KMS-11 (cell line): Measurements from ENCODE around the gene GRIN2C.

Source experiments
- H2AFZ ChIP-seq: fragments of 200-600 bp; sonication (generic); 2 replicates; pipeline ENCODE4 v1.6.1; 2016; ENCODE audit warnings: antibody characterized with exemption, mixed run types, low read depth
- H3K27ac ChIP-seq: fragments of 200-600 bp; sonication (generic); 2 replicates; pipeline ENCODE4 v1.6.1; 2016; ENCODE audit warnings: mild to moderate bottlenecking, mixed run types
- H3K27me3 ChIP-seq: fragments of 200-600 bp; sonication (generic); 2 replicates; pipeline ENCODE4 v1.6.1; 2017; ENCODE audit warnings: mild to moderate bottlenecking, low read depth, mixed run types, moderate library complexity; ENCODE audit not compliant: insufficient read depth
- H3K36me3 ChIP-seq: fragments of 200-600 bp; sonication (generic); 2 replicates; pipeline ENCODE4 v1.6.1; 2017; ENCODE audit warnings: mild to moderate bottlenecking, mixed run types; ENCODE audit not compliant: insufficient read depth
- H3K4me1 ChIP-seq: fragments of 200-600 bp; sonication (generic); 2 replicates; pipeline ENCODE4 v1.6.1; 2016; ENCODE audit warnings: mild to moderate bottlenecking, low read depth, mixed run types; ENCODE audit not compliant: poor library complexity, severe bottlenecking
- H3K4me2 ChIP-seq: fragments of 200-600 bp; sonication (generic); 2 replicates; pipeline ENCODE4 v1.7.0; 2016; ENCODE audit warnings: mild to moderate bottlenecking, mixed run types
- H3K4me3 ChIP-seq: fragments of 200-600 bp; sonication (generic); IDR thresholded peaks from 2 replicates; pipeline ENCODE4 v1.6.1; 2017; ENCODE audit warnings: low read depth, low read length, mixed read lengths; ENCODE audit not compliant: insufficient read depth
- H3K79me2 ChIP-seq: fragments of 200-600 bp; sonication (generic); 2 replicates; pipeline ENCODE4 v1.6.1; 2016; ENCODE audit warnings: low read depth, mixed run types; ENCODE audit not compliant: insufficient read depth
- H3K9ac ChIP-seq: fragments of 200-600 bp; sonication (generic); 2 replicates; pipeline ENCODE4 v1.6.1; 2016; ENCODE audit warnings: mild to moderate bottlenecking, mixed run types
- H4K20me1 ChIP-seq: fragments of 200-600 bp; sonication (generic); 2 replicates; pipeline ENCODE4 v1.6.1; 2016; ENCODE audit warnings: mild to moderate bottlenecking, mixed run types; ENCODE audit not compliant: insufficient read depth
- CTCF ChIP-seq: fragments of 200-600 bp; sonication (generic); conservative IDR thresholded peaks from 2 replicates; pipeline ENCODE4 v1.6.1; 2017; ENCODE audit warnings: low read depth, mild to moderate bottlenecking, antibody characterized with exemption, low read length, moderate library complexity, mixed read lengths

Gene GRIN2C

DNA sequence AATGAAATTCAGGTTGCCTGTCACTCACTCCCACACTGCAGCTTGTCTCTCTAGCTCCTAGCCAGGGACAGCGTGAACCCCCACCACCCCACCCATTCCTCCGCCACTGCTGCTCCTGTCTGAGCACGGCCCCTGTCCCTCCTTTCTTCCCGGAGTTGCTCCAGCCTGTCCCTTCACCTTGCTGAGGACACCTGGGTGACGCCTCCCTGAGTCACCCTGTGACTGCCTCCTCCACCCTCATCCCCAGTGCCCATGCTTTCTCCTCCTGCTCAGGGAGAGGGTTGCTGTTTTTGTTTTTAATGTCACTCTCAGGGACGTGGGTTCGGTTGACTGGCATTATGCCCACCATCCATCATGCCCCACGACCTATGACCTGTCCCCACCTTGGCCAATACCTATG lies 57.8 kb downstream of the GRIN2C start:
- Histone ChIP-seq H3K4me2 (no peak overlapping the region), H3K79me2 (no peaks in the 10 kb centered on the region), H2AFZ (no peak overlapping the region), H3K36me3 (no peaks in the 10 kb centered on the region), H4K20me1 (no peaks in the 10 kb centered on the region), H3K4me3 (no peak overlapping the region), H3K27ac (no peak overlapping the region), H3K4me1 (no peaks in the 10 kb centered on the region), H3K27me3 (no peaks in the 10 kb centered on the region), H3K9ac (no peak overlapping the region)
- TF ChIP-seq CTCF, result no peak

DNA sequence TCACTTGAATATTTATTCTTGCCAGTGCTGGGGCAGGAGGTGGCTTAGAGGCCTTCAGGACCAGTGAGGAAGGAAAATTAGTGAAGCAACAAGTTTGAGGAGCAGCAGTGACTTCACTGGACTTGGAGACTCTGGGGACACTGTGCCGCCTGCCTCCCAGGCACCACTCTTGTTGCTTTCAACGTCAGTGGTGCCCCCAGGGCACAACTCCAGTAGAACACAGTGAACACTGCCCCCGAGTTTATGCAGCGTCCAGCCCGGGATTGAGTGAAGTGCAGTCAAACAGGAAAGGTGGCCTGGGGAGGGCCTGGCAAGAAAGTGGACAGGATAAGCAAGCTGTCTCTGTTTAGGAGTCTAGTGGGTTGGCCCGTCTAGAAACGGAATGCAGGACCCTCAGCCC lies 59.2 kb downstream of the GRIN2C start:
- Histone ChIP-seq H3K27ac (no peak overlapping the region), H3K4me1 (no peaks in the 10 kb centered on the region), H3K36me3 (no peaks in the 10 kb centered on the region), H2AFZ (no peak overlapping the region), H3K4me3 (no peak overlapping the region), H3K4me2 (no peak overlapping the region), H4K20me1 (no peaks in the 10 kb centered on the region), H3K9ac (no peak overlapping the region), H3K27me3 (no peaks in the 10 kb centered on the region), H3K79me2 (no peaks in the 10 kb centered on the region)
- TF ChIP-seq CTCF, result no peak

GRCh38 chr17:74799097-74799496 lies 60.6 kb downstream of the GRIN2C start:
- Histone ChIP-seq H3K4me2 (no peak overlapping the region), H2AFZ (no peak overlapping the region), H3K79me2 (no peaks in the 10 kb centered on the region), H3K27ac (no peak overlapping the region), H3K36me3 (no peaks in the 10 kb centered on the region), H3K9ac (no peak overlapping the region), H3K4me3 (no peak overlapping the region), H3K4me1 (no peaks in the 10 kb centered on the region), H3K27me3 (no peaks in the 10 kb centered on the region), H4K20me1 (no peaks in the 10 kb centered on the region)
- TF ChIP-seq CTCF, result no peak

DNA sequence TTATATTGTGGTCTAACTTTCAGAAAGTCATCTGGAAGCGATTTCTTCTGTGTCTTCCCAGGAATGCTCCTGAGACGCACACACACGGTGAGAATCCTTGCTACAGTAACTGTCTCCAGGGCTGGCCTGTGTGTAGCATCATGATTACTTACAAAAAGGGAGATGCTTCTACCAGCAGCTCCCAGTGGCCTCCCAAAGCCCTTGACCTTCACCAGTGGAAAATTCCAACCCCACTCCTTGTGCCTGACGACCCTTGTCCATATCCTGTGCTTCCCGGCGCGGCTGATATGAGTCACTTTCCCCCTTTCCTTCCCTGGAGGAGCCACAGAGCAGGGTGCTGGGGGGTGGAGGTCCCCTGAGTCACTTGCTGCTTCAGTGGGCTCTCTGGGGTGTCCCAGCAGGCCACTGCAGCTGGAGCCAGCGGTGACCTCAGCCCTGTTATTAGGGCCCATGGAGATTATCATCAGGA lies 61.4 kb downstream of the GRIN2C start:
- no peaks in the 10 kb centered on the region for H4K20me1 ChIP-seq
- H3K4me3 ChIP-seq, result no peak overlapping the region
- H3K4me2 ChIP-seq, result no peak overlapping the region
- H3K27me3 ChIP-seq, result no peaks in the 10 kb centered on the region
- no peak overlapping the region for H3K27ac ChIP-seq
- H3K36me3 ChIP-seq, result no peaks in the 10 kb centered on the region
- H2AFZ ChIP-seq, result no peak overlapping the region
- TF ChIP-seq CTCF, result no peak
- H3K4me1 ChIP-seq, result no peaks in the 10 kb centered on the region
- no peak overlapping the region for H3K9ac ChIP-seq
- no peaks in the 10 kb centered on the region for H3K79me2 ChIP-seq
